ENCODE results near the gene TRABD2B. TPM values are rescaled to one million over a fixed set of nuclear protein-coding genes. Genes with fewer than 3 reads are reported as not detected.

The TRABD2B gene
- total and polyA plus RNA-seq, 8 donors, result 0.99 to 5.2 (median 3.3) TPM

DNA sequence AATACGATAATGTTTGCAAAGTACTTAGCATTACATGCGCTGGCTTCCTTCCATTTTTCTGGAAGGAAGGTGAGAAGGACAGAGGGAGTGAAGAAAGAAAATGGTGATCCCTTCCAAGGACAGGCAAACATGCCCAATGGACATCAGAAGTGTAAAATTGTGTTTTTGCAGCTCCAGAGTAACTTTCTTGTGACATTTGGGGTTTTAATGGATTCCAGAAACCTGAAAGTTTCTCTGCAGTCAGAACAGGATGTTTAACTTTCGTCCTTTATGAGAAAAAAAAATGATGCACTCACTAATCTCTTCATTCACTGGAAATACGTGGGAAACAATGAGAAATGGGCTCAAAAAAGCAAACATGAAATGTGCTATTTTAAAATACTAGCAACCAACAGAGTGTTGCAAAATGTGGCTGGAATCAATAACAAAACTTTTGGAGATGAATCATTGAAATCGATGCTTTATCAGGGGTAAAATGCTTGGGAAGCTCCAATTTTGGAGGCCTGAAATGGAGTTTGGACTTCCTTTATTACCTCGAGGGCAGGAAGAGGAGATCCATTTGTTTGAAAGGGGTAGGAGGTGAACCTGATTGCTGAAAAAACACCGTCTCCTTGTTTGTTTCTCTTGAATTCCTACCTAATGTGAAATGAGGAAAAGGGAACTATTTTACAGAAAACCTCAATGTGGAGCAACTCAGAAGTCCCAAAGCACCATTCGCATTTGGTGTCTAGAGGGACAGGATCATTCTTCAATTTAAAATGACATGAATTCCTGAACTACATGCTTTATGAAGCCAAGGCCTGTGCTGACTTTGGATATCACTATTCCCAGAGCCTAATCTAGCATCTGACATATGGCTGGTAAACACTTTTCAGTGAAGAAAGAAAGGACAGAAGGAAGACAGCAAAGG, 129.5 kb downstream of the TRABD2B start:
- Histone ChIP-seq H3K27ac (no peak overlapping the region), H3K9me3 (no peaks in the 10 kb centered on the region), H3K4me3 (no peak overlapping the region), H3K36me3 (no peaks in the 10 kb centered on the region), H3K4me1 (no peaks in the 10 kb centered on the region), H3K27me3 (no peaks in the 10 kb centered on the region)
- TF ChIP-seq, protein P1, sequence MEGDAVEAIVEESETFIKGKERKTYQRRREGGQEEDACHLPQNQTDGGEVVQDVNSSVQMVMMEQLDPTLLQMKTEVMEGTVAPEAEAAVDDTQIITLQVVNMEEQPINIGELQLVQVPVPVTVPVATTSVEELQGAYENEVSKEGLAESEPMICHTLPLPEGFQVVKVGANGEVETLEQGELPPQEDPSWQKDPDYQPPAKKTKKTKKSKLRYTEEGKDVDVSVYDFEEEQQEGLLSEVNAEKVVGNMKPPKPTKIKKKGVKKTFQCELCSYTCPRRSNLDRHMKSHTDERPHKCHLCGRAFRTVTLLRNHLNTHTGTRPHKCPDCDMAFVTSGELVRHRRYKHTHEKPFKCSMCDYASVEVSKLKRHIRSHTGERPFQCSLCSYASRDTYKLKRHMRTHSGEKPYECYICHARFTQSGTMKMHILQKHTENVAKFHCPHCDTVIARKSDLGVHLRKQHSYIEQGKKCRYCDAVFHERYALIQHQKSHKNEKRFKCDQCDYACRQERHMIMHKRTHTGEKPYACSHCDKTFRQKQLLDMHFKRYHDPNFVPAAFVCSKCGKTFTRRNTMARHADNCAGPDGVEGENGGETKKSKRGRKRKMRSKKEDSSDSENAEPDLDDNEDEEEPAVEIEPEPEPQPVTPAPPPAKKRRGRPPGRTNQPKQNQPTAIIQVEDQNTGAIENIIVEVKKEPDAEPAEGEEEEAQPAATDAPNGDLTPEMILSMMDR (IDR thresholded peaks at IDR 0.05), result no peak
- intact Hi-C loops (cut with DNase I), result no loop called here
- ATAC-seq (no peak), DNase-seq (no peak)

GRCh38 chr1:47866601-47867437, 130.4 kb downstream of the TRABD2B start:
- intact Hi-C loops (cut with DNase I), result no loop called here
- H3K27me3 ChIP-seq, result no peaks in the 10 kb centered on the region
- ATAC-seq (no peak), DNase-seq (peak in 1 of 4 donors; percentile 45)
- H3K4me3 ChIP-seq, result no peak overlapping the region
- H3K36me3 ChIP-seq, result no peaks in the 10 kb centered on the region
- no peak overlapping the region for H3K27ac ChIP-seq
- TF ChIP-seq, protein P1 (IDR thresholded peaks at IDR 0.05), result no peak
- no peaks in the 10 kb centered on the region for H3K4me1 ChIP-seq
- no peaks in the 10 kb centered on the region for H3K9me3 ChIP-seq

DNA sequence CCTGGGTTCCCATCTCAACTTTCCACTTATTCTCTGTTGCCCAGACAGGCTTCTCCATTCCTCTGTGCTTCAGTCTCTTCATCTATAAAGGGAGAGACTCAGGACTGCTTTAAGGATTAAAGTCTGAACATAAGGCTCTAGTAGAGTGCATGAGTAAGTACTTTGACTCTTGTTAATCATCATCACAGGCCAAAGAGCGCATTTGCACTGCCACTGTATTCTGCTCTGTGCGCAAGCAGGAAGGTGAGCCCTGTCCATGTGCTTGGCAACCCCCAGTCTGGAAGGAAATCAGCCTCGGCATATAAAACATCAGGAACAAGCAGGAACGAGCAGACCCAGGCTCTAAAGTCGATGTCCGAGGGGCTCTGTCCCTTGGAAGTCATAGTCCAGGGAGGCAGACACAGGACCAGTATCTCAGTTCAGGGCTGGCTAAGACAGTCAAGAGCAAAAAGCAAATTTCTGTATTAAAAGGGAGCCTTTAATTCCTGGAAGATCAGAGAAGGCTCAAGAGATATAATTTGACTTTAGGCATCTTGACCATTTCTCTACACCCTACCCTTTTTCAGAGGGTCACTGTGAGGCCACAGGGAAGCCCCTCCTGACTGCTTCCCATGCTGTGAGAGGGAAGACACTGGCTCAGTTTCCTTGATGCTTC, 131.2 kb downstream of the TRABD2B start:
- H3K4me1 ChIP-seq, result no peaks in the 10 kb centered on the region
- no peaks in the 10 kb centered on the region for H3K36me3 ChIP-seq
- no peak for DNase-seq
- TF ChIP-seq, protein P1 (IDR thresholded peaks at IDR 0.05), result no peak
- H3K9me3 ChIP-seq, result no peaks in the 10 kb centered on the region
- no peaks in the 10 kb centered on the region for H3K27me3 ChIP-seq
- no peak for ATAC-seq
- no peak overlapping the region for H3K4me3 ChIP-seq
- intact Hi-C loops (cut with DNase I), result no loop called here
- H3K27ac ChIP-seq, result no peak overlapping the region

DNA sequence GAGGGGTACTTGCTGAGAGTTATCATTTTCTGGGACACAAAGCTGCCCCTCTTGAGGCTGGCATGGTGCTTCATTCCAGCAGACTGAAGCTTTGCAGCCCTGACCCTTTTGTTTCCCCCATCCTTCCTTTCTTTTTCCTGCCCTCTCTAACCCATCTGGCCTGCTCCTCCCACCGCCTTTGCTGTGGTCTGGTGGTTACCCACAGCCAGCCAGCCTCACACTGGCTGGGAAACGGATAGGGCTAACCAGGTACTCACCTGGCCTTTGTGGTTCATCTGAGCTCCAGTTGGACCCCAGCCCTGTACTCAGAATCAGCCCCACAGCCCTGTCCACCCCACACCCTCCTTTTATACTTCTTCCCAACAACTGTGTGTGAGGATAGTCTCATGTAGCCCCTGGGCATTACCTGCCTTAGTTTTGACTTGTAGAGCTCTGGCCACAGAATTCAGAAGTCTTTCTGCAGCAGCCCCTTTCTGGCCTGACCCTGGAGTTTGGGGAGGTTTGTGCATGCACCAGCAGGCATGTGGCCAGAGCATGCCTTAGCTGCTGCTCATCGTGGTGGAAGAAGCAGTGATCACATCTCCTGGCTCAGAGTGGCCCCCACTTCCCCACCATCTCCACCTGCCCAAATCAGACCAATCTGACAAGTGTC, 138.0 kb downstream of the TRABD2B start:
- ATAC-seq, result no peak

More for the DNA sequence above, 138.0 kb downstream of the TRABD2B start:
- Histone ChIP-seq H3K9me3 (no peaks in the 10 kb centered on the region), H3K4me1 (no peaks in the 10 kb centered on the region), H3K27ac (no peak overlapping the region), H3K36me3 (no peaks in the 10 kb centered on the region), H3K4me3 (no peak overlapping the region), H3K27me3 (no peaks in the 10 kb centered on the region)
- DNase-seq, result no peak
- TF ChIP-seq, protein P1 (IDR thresholded peaks at IDR 0.05), result no peak
- intact Hi-C loops (cut with DNase I), result no loop called here
